ENCODE data around the gene SNN.

- TF ChIP-seq CTCF (IDR thresholded peaks at IDR 0.05) (no peak), POLR2A (IDR thresholded peaks at IDR 0.05) (no peak)
Measured at GRCh38 chr16:11630046-11630767, 38.0 kb upstream of the SNN start.

Measured in uterus (tissue), 2 donors.